ENCODE data around the gene REXO2.

Gene REXO2
- 28.5 to 35.9 reads per million in 2 donors for total RNA-seq

GRCh38 chr11:114439229-114440120, at the start of gene REXO2:
REXO2 (plus strand) TSS chr11:114439467; CDS start chr11:114439529, 62 bp downstream.
- peak; percentile 89 for DNase-seq

GRCh38 chr11:114392735-114393667, 46.3 kb upstream of the REXO2 start:
- DNase-seq = no peak

- no peak for DNase-seq
Observed at GRCh38 chr11:114395736-114396135, 43.5 kb upstream of the REXO2 start.

- no peak for DNase-seq
Observed at GRCh38 chr11:114396916-114397315, 42.4 kb upstream of the REXO2 start.

- no peak for DNase-seq
Observed at GRCh38 chr11:114397349-114397982, 41.8 kb upstream of the REXO2 start.

GRCh38 chr11:114398303-114398920, 40.9 kb upstream of the REXO2 start:
- DNase-seq = no peak

GRCh38 chr11:114399490-114400215, 39.6 kb upstream of the REXO2 start:
- DNase-seq = no peak

GRCh38 chr11:114400216-114400914, 38.9 kb upstream of the REXO2 start, which contains the start of the genes C11orf71 and RBM7:
C11orf71 (minus strand) TSS chr11:114400511; CDS start chr11:114400331, 180 bp downstream.
RBM7 (plus strand) TSS chr11:114400666; CDS start chr11:114400672, 6 bp downstream.
- peak; percentile 97 for DNase-seq

- no peak for DNase-seq
Observed at GRCh38 chr11:114400915-114401223, 38.4 kb upstream of the REXO2 start.

GRCh38 chr11:114401311-114401710, 38.0 kb upstream of the REXO2 start:
- DNase-seq = no peak

- DNase-seq = no peak
Observed at GRCh38 chr11:114412946-114413345, 26.3 kb upstream of the REXO2 start.

- no peak for DNase-seq
Observed at GRCh38 chr11:114413958-114414357, 25.3 kb upstream of the REXO2 start.

- DNase-seq = no peak
Observed at GRCh38 chr11:114416441-114416961, 22.8 kb upstream of the REXO2 start.

GRCh38 chr11:114426280-114426679, 13.0 kb upstream of the REXO2 start:
- no peak for DNase-seq

- DNase-seq = no peak
Observed at GRCh38 chr11:114430290-114430689, 9.0 kb upstream of the REXO2 start.

GRCh38 chr11:114432893-114433292, 6.4 kb upstream of the REXO2 start:
- no peak for DNase-seq

- DNase-seq = no peak
Observed at GRCh38 chr11:114433376-114433775, 5.9 kb upstream of the REXO2 start.

- no peak for DNase-seq
Observed at GRCh38 chr11:114438303-114438702, 964 bp upstream of the REXO2 start.

GRCh38 chr11:114440121-114440860, 1.0 kb downstream of the REXO2 start:
- DNase-seq = no peak
